ENCODE data around the gene CCL22.

CCL22 gene

GRCh38 chr16:57389087-57389468 lies 30.5 kb downstream of the CCL22 start:
- ChIA-PET POLR2A (no interaction called here), CTCF (no interaction called here)
- no peak for DNase-seq (ENCODE audit: extremely low spot score)
- no peak for TF ChIP-seq CTCF (IDR thresholded peaks at IDR 0.05; ENCODE audit: control extremely low read depth, extremely low read depth, low read depth, missing control alignments)

GRCh38 chr16:57390636-57391295 lies 32.2 kb downstream of the CCL22 start:
- TF ChIP-seq CTCF (IDR thresholded peaks at IDR 0.05; ENCODE audit: control extremely low read depth, extremely low read depth, low read depth, missing control alignments) = no peak
- no peak for DNase-seq (ENCODE audit: extremely low spot score)
- POLR2A ChIA-PET = no interaction called here
- CTCF ChIA-PET = interaction anchor here (1.0 to 2.2 kb wide), 6 partner anchors 8 to 35 kb away, joined by 3 to 11 read pairs (median 5); no protein-coding TSS in a partner anchor

GRCh38 chr16:57391300-57391699 lies 32.7 kb downstream of the CCL22 start:
- no peak for DNase-seq (ENCODE audit: extremely low spot score)
- TF ChIP-seq CTCF (IDR thresholded peaks at IDR 0.05; ENCODE audit: control extremely low read depth, extremely low read depth, low read depth, missing control alignments) = no peak
- CTCF ChIA-PET = interaction anchor here (0.8 to 2.2 kb wide), 5 partner anchors 8 to 35 kb away, joined by 3 to 11 read pairs (median 5); no protein-coding TSS in a partner anchor
- POLR2A ChIA-PET = interaction anchor here (1.1 kb wide), 2 partner anchors 22 to 25 kb away, joined by 4 read pairs; no protein-coding TSS in a partner anchor

GRCh38 chr16:57391708-57392107 lies 33.1 kb downstream of the CCL22 start:
- CTCF ChIA-PET = interaction anchor here (0.8 to 2.2 kb wide), 4 partner anchors 14 to 36 kb away, joined by 3 to 8 read pairs (median 5); no protein-coding TSS in a partner anchor
- no peak for DNase-seq (ENCODE audit: extremely low spot score)

GRCh38 chr16:57392694-57393093 lies 34.1 kb downstream of the CCL22 start:
- no peak for DNase-seq (ENCODE audit: extremely low spot score)
- CTCF ChIA-PET = interaction anchor here (1.3 to 2.2 kb wide), 5 partner anchors 11 to 92 kb away, joined by 4 to 8 read pairs (median 5); partner anchors contain the start of gene CCL17
- no peak for TF ChIP-seq CTCF (IDR thresholded peaks at IDR 0.05; ENCODE audit: control extremely low read depth, extremely low read depth, low read depth, missing control alignments)
- POLR2A ChIA-PET = interaction anchor here (1.1 kb wide), 1 partner anchor 21 kb away, joined by 4 read pairs; no protein-coding TSS in a partner anchor

More at GRCh38 chr16:57391708-57392107, 33.1 kb downstream of the CCL22 start:
- no peak for TF ChIP-seq CTCF (IDR thresholded peaks at IDR 0.05; ENCODE audit: control extremely low read depth, extremely low read depth, low read depth, missing control alignments)
- POLR2A ChIA-PET = interaction anchor here (0.6 to 1.1 kb wide), 4 partner anchors 22 to 134 kb away, joined by 3 to 4 read pairs (median 4); no protein-coding TSS in a partner anchor

- CTCF ChIA-PET = interaction anchor here (1.2 to 4.2 kb wide), 6 partner anchors 8 to 94 kb away, joined by 4 to 31 read pairs (median 4); partner anchors contain the start of genes CCL17, CIAPIN1 and COQ9
- DNase-seq (ENCODE audit: extremely low spot score) = no peak
- no peak for TF ChIP-seq CTCF (IDR thresholded peaks at IDR 0.05; ENCODE audit: control extremely low read depth, extremely low read depth, low read depth, missing control alignments)
- POLR2A ChIA-PET = no interaction called here
These were observed 35.9 kb downstream of the CCL22 start for GRCh38 chr16:57394444-57394843.
